ENCODE results near the gene HTR5A.

DNA sequence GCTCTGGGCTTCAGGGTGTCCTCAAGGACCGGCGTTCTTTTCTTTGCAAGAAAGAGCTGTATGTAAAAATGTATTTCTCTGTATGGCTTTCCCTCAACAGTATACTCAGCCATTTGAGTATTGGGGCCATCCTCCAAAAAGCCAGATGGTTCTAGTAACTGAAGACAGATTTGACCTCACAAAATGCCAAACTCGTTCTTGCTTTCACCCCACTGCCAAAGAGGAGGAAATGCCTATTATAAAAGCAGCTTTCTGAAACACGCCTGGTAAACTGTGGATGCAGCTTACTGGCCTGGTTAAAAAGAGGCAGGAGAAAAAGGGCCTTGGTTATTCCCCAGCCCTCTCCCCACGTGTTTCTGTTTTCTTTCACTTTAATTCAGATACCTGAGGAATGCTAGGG, 7.7 kb upstream of the HTR5A start:
- TF ChIP-seq, protein P1, sequence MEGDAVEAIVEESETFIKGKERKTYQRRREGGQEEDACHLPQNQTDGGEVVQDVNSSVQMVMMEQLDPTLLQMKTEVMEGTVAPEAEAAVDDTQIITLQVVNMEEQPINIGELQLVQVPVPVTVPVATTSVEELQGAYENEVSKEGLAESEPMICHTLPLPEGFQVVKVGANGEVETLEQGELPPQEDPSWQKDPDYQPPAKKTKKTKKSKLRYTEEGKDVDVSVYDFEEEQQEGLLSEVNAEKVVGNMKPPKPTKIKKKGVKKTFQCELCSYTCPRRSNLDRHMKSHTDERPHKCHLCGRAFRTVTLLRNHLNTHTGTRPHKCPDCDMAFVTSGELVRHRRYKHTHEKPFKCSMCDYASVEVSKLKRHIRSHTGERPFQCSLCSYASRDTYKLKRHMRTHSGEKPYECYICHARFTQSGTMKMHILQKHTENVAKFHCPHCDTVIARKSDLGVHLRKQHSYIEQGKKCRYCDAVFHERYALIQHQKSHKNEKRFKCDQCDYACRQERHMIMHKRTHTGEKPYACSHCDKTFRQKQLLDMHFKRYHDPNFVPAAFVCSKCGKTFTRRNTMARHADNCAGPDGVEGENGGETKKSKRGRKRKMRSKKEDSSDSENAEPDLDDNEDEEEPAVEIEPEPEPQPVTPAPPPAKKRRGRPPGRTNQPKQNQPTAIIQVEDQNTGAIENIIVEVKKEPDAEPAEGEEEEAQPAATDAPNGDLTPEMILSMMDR (IDR thresholded peaks at IDR 0.05), result no peak
- TF ChIP-seq EP300 (IDR thresholded peaks at IDR 0.05) (no peak), POLR2AphosphoS5 (IDR thresholded peaks at IDR 0.05) (no peak), POLR2A (IDR thresholded peaks at IDR 0.05) (no peak)
